GM18951 (cell line): ENCODE results near the gene TMEM203.

Source experiments
- POLR2A ChIP-seq: IDR thresholded peaks from 4 replicates; pipeline ENCODE4 v1.6.1; 2011; ENCODE audit warnings: mild to moderate bottlenecking; ENCODE audit not compliant: insufficient read length, insufficient read depth; ENCODE audit errors: extremely low read depth
- in situ Hi-C: fragments of 300-500 bp; cut with MboI; formaldehyde crosslinking; loops from one replicate; pipeline ENCODE4 v1.12.0; 2022; ENCODE audit warnings: low sequenced_read_pairs, mixed read lengths, inconsistent platforms; ENCODE audit not compliant: unreplicated experiment

The TMEM203 gene

GRCh38 chr9:137167277-137167746 lies 38.1 kb downstream of the TMEM203 start:
- in situ Hi-C loops: no loop called here
- TF ChIP-seq POLR2A: no peak

- TF ChIP-seq POLR2A: no peak
- in situ Hi-C loops: no loop called here
Measured at GRCh38 chr9:137166380-137167229, 38.8 kb downstream of the TMEM203 start.

- no peak for TF ChIP-seq POLR2A
- in situ Hi-C loops: no loop called here
Measured at GRCh38 chr9:137165250-137165836, 40.1 kb downstream of the TMEM203 start.

- no peak for TF ChIP-seq POLR2A
- in situ Hi-C loops: no loop called here
Measured at GRCh38 chr9:137164370-137165249, 40.8 kb downstream of the TMEM203 start.

GRCh38 chr9:137163805-137164204 lies 41.6 kb downstream of the TMEM203 start:
- in situ Hi-C loops: no loop called here
- TF ChIP-seq POLR2A: no peak

- in situ Hi-C loops: no loop called here
- TF ChIP-seq POLR2A: no peak
Measured at GRCh38 chr9:137163365-137163715, 42.1 kb downstream of the TMEM203 start.

- no peak for TF ChIP-seq POLR2A
- in situ Hi-C loops: no loop called here
Measured at GRCh38 chr9:137162505-137163364, 42.7 kb downstream of the TMEM203 start.

- TF ChIP-seq POLR2A: no peak
- in situ Hi-C loops: no loop called here
Measured at GRCh38 chr9:137161558-137162486, 43.6 kb downstream of the TMEM203 start.

- in situ Hi-C loops: no loop called here
- TF ChIP-seq POLR2A: no peak
Measured at GRCh38 chr9:137160716-137161557, 44.5 kb downstream of the TMEM203 start.

GRCh38 chr9:137160054-137160425 lies 45.4 kb downstream of the TMEM203 start:
- in situ Hi-C loops: no loop called here
- no peak for TF ChIP-seq POLR2A
